Left lung (tissue), 10 donors: Measurements from ENCODE around the gene KCTD18. TPM values are rescaled to one million over a fixed set of nuclear protein-coding genes. Genes with fewer than 3 reads are reported as not detected.

Source experiments
- ATAC-seq: fragments of 200-7000 bp; cut with Tn5 transposase; one replicate; pipeline ENCODE4 v1.9.1; 2020; ENCODE audit warnings: moderate library complexity
- DNase-seq, 4 donors: peaks; one replicate each; pipeline ENCODE4 v3.0.0-alpha.2; 2013 to 2020
- H3K27ac ChIP-seq, 2 donors: fragments of 200-600 bp; sonication (generic) in 1 of 2; one replicate each; pipeline versions ENCODE4 v1.5.0 to v1.8.0; 2020 to 2021
- H3K27me3 ChIP-seq, 2 donors: fragments of 200-600 bp; sonication (generic) in 1 of 2; one replicate each; pipeline versions ENCODE4 v1.5.0 to v1.8.0; 2020 to 2021
- H3K36me3 ChIP-seq, 2 donors: fragments of 200-600 bp; sonication (generic) in 1 of 2; one replicate each; pipeline versions ENCODE4 v1.5.0 to v1.8.0; 2020 to 2021
- H3K4me1 ChIP-seq, 2 donors: fragments of 200-600 bp; one replicate each; pipeline ENCODE4 v1.8.0; 2021
- H3K4me3 ChIP-seq, 2 donors: fragments of 200-600 bp; sonication (generic) in 1 of 2; one replicate each; pipeline versions ENCODE4 v1.5.0 to v1.8.0; 2020 to 2021; ENCODE audit warnings: mild to moderate bottlenecking in 1 of 2
- H3K9me3 ChIP-seq, 2 donors: fragments of 200-600 bp; sonication (generic) in 1 of 2; one replicate each; pipeline versions ENCODE4 v1.5.0 to v1.8.0; 2020 to 2021
- intact Hi-C, 2 donors: fragments of 100-400 bp; cut with DNase I; formaldehyde crosslinking; loops; one replicate each; pipeline versions ENCODE4 v1.11.2 to v1.14.2; 2022
- polyA plus RNA-seq, 6 donors: library from polyadenylated mRNA; unstranded; fragments of 120-200 nt; gene quantifications; one replicate each; pipeline ENCODE4 v1.2.1, GENCODE V29; 2013; ENCODE audit not compliant: insufficient read length in 6 of 6
- total RNA-seq, 2 donors: library from RNA; stranded (reverse); fragmentation: NEBNext Ultra II Directional; extraction: Animal tissue kit (Norgen Biotek cat#: 25700); gene quantifications; one replicate each; pipeline ENCODE4 v1.2.1, GENCODE V29; 2021
- TF ChIP-seq, protein P1 (sequence below), 2 donors: fragments of 200-600 bp; sonication (generic) in 1 of 2; IDR thresholded peaks; one replicate each; pipeline versions ENCODE4 v1.5.0 to v1.8.0; 2021; ENCODE audit warnings: antibody characterized with exemption in 2 of 2
- donor health status: DM: no; HTN: yes; CAD: no.
- donor health status: DM: no; HTN: no; CAD: no.

The KCTD18 gene
- total and polyA plus RNA-seq, 8 donors = 13.8 to 18.9 (median 16.8) TPM

GRCh38 chr2:200506679-200507078 is 3.2 kb downstream of the KCTD18 start:
- H3K4me1 ChIP-seq = peaks cover 3 to 16% of the 10 kb centered on the region in 2 donors
- H3K9me3 ChIP-seq = no peaks in the 10 kb centered on the region
- peaks cover 0 to 26% of the 10 kb centered on the region in 2 donors for H3K36me3 ChIP-seq
- ATAC-seq (no peak), DNase-seq (no peak)
- intact Hi-C loops = no loop called here
- H3K27me3 ChIP-seq = no peaks in the 10 kb centered on the region
- H3K4me3 ChIP-seq = no peak overlapping the region
- H3K27ac ChIP-seq = no peak overlapping the region
- TF ChIP-seq, protein P1, sequence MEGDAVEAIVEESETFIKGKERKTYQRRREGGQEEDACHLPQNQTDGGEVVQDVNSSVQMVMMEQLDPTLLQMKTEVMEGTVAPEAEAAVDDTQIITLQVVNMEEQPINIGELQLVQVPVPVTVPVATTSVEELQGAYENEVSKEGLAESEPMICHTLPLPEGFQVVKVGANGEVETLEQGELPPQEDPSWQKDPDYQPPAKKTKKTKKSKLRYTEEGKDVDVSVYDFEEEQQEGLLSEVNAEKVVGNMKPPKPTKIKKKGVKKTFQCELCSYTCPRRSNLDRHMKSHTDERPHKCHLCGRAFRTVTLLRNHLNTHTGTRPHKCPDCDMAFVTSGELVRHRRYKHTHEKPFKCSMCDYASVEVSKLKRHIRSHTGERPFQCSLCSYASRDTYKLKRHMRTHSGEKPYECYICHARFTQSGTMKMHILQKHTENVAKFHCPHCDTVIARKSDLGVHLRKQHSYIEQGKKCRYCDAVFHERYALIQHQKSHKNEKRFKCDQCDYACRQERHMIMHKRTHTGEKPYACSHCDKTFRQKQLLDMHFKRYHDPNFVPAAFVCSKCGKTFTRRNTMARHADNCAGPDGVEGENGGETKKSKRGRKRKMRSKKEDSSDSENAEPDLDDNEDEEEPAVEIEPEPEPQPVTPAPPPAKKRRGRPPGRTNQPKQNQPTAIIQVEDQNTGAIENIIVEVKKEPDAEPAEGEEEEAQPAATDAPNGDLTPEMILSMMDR (IDR thresholded peaks at IDR 0.05) = no peak

DNA sequence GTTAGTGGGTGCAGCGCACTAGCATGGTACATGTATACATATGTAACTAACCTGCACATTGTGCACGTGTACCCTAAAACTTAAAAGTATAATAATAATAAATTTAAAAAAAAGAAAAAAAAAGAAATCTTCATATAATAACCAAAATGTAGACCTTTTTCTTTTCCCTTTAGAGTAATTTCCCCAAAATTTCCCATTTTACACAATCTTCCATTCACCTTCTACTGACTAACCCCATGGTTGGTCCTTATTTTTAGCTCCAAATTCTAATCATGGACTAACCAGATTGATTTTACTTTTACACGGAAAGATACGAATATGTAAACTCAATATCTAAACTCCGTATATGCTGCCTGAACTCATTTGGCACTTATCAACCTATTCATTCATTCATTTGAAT is 7.7 kb downstream of the KCTD18 start:
- Histone ChIP-seq H3K9me3 (no peaks in the 10 kb centered on the region), H3K4me1 (no peaks in the 10 kb centered on the region), H3K36me3 (peaks cover 0 to 40% of the 10 kb centered on the region in 2 donors), H3K27me3 (no peaks in the 10 kb centered on the region), H3K27ac (no peak overlapping the region), H3K4me3 (no peak overlapping the region)
- intact Hi-C loops = no loop called here
- DNase-seq = no peak
- ATAC-seq = no peak
- TF ChIP-seq, protein P1 (IDR thresholded peaks at IDR 0.05) = no peak

- intact Hi-C loops = no loop called here
- no peaks in the 10 kb centered on the region for H3K27me3 ChIP-seq
- H3K27ac ChIP-seq = no peak overlapping the region
- ATAC-seq (no peak), DNase-seq (no peak)
- no peak overlapping the region for H3K4me3 ChIP-seq
- no peaks in the 10 kb centered on the region for H3K4me1 ChIP-seq
- TF ChIP-seq, protein P1 (IDR thresholded peaks at IDR 0.05) = no peak
- H3K9me3 ChIP-seq = no peaks in the 10 kb centered on the region
- peaks cover 0 to 63% of the 10 kb centered on the region in 2 donors for H3K36me3 ChIP-seq
These were observed 11.3 kb downstream of the KCTD18 start for GRCh38 chr2:200498402-200499162.

- ATAC-seq = no peak
- H3K9me3 ChIP-seq = no peaks in the 10 kb centered on the region
- peaks cover 0 to 67% of the 10 kb centered on the region in 2 donors for H3K36me3 ChIP-seq
- no peak overlapping the region for H3K27ac ChIP-seq
- TF ChIP-seq, protein P1 (IDR thresholded peaks at IDR 0.05) = no peak
- no peak overlapping the region for H3K4me3 ChIP-seq
- intact Hi-C loops = no loop called here
- DNase-seq = no peak
- no peaks in the 10 kb centered on the region for H3K4me1 ChIP-seq
- H3K27me3 ChIP-seq = no peaks in the 10 kb centered on the region
These were observed 13.2 kb downstream of the KCTD18 start for GRCh38 chr2:200496696-200497095.

GRCh38 chr2:200494048-200494447 is 15.8 kb downstream of the KCTD18 start:
- H3K4me1 ChIP-seq = no peaks in the 10 kb centered on the region
- intact Hi-C loops = no loop called here
- DNase-seq (no peak), ATAC-seq (no peak)
- H3K27ac ChIP-seq = no peak overlapping the region
- H3K27me3 ChIP-seq = no peaks in the 10 kb centered on the region
- no peak overlapping the region for H3K4me3 ChIP-seq
- TF ChIP-seq, protein P1 (IDR thresholded peaks at IDR 0.05) = no peak
- H3K9me3 ChIP-seq = no peaks in the 10 kb centered on the region
- H3K36me3 ChIP-seq = peaks cover 0 to 92% of the 10 kb centered on the region in 2 donors
